NB4 (cell line): ENCODE data around the gene ZFYVE16.

ENCODE experiments used
- MYC ChIP-seq: IDR thresholded peaks from 2 replicates; pipeline ENCODE4 v1.6.1; 2011; ENCODE audit warnings: low read depth, low read length
- POLR2A ChIP-seq: IDR thresholded peaks from 2 replicates; pipeline ENCODE4 v1.6.1; 2011; ENCODE audit warnings: mild to moderate bottlenecking; ENCODE audit not compliant: insufficient read length; ENCODE audit errors: extremely low read depth
- TF ChIP-seq, protein P1 (sequence below): IDR thresholded peaks from one replicate; pipeline ENCODE4 v1.5.1; 2012; ENCODE audit warnings: low read depth, low read length

DNA sequence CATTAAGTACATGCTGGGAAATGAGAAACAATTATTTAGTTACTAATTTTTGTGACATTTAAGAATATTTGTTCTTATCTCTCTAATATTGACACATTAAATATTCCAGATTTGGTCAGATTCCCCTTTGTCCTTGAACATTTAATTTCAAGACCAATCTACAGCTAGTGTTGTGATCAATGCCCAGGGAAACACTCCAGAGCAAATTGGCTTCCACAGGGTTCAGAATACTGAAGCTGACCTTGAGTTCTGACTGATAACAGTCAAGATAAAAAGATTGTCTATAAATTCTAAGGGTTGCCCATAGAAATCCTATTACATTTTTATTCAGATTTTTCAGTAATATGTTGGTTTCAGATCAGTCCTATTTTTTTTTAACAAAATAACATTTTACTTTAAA is 31.3 kb downstream of the ZFYVE16 start:
- TF ChIP-seq, protein P1, sequence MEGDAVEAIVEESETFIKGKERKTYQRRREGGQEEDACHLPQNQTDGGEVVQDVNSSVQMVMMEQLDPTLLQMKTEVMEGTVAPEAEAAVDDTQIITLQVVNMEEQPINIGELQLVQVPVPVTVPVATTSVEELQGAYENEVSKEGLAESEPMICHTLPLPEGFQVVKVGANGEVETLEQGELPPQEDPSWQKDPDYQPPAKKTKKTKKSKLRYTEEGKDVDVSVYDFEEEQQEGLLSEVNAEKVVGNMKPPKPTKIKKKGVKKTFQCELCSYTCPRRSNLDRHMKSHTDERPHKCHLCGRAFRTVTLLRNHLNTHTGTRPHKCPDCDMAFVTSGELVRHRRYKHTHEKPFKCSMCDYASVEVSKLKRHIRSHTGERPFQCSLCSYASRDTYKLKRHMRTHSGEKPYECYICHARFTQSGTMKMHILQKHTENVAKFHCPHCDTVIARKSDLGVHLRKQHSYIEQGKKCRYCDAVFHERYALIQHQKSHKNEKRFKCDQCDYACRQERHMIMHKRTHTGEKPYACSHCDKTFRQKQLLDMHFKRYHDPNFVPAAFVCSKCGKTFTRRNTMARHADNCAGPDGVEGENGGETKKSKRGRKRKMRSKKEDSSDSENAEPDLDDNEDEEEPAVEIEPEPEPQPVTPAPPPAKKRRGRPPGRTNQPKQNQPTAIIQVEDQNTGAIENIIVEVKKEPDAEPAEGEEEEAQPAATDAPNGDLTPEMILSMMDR, result no peak
- TF ChIP-seq POLR2A, result no peak
- no peak for TF ChIP-seq MYC
